Panc1 (cell line): ENCODE results near the gene FRG2C.
"Not testable (repeated sequence)": the region's sequence is repeated elsewhere in the genome, so short reads cannot be mapped to it uniquely, and the experiment has no call there.

Experiments used
- CTCF ChIP-seq: fragments of 450-650 bp; IDR thresholded peaks from 2 replicates; pipeline ENCODE4 v1.5.1; 2017; ENCODE audit warnings: mild to moderate bottlenecking
- POLR2AphosphoS5 ChIP-seq: IDR thresholded peaks from 2 replicates; pipeline ENCODE4 v1.6.1; 2012; ENCODE audit warnings: mild to moderate bottlenecking, low read depth, low read length, moderate library complexity

GRCh38 chr3:75670298-75671286, 6.5 kb downstream of the FRG2C start:
- not testable (repeated sequence) for TF ChIP-seq CTCF, POLR2AphosphoS5
